Muscle of leg (tissue), 11 donors: ENCODE measurements around the gene RREB1. TPM values are rescaled to one million over a fixed set of nuclear protein-coding genes. Genes with fewer than 3 reads are reported as not detected.

Source experiments
- DNase-seq: peaks from one replicate; pipeline ENCODE4 v3.0.0; 2013
- H3K27ac ChIP-seq: one replicate; pipeline ENCODE4 v1.5.1; 2013; ENCODE audit warnings: mild to moderate bottlenecking, low read length, control low read depth
- H3K27me3 ChIP-seq: one replicate; pipeline ENCODE4 v1.6.1; 2013; ENCODE audit warnings: low read length; ENCODE audit not compliant: control insufficient read depth, insufficient read depth
- H3K36me3 ChIP-seq: one replicate; pipeline ENCODE4 v1.6.1; 2013; ENCODE audit warnings: low read length; ENCODE audit not compliant: control insufficient read depth, insufficient read depth
- H3K4me1 ChIP-seq: one replicate; pipeline ENCODE4 v1.6.1; 2013; ENCODE audit warnings: low read length; ENCODE audit not compliant: control insufficient read depth, insufficient read depth
- H3K4me3 ChIP-seq: one replicate; pipeline ENCODE4 v1.5.1; 2013; ENCODE audit warnings: low read length, control low read depth
- H3K9me3 ChIP-seq: replicated peaks from 2 replicates; pipeline ENCODE4 v1.6.1; 2013; ENCODE audit warnings: low read depth, low read length; ENCODE audit not compliant: control insufficient read depth
- WGBS: methylation state at CpG from one replicate; pipeline ENCODE4 v1.1.5; 2013; ENCODE audit warnings: missing lambda C conversion rate; ENCODE audit not compliant: insufficient coverage; 5-methylcytosine and 5-hydroxymethylcytosine counted together
- polyA plus RNA-seq, 8 donors: library from polyadenylated mRNA; unstranded; fragments of 120-200 nt; gene quantifications; one replicate each; pipeline versions ENCODE4 v1.2.1 to v1.2.3, GENCODE V29; 2013; ENCODE audit warnings: inconsistent platforms in 1 of 8, low replicate concordance in 1 of 8; ENCODE audit not compliant: insufficient read length in 8 of 8, insufficient read depth in 1 of 8
- total RNA-seq: library from RNA; stranded (reverse); fragments of 120-200 nt; gene quantifications from one replicate; pipeline ENCODE4 v1.2.4, GENCODE V29; 2013

RREB1 gene
- total and polyA plus RNA-seq, 9 donors, result 12.2 to 21.4 (median 19.0) TPM

- Histone ChIP-seq H3K4me3 (no peak overlapping the region), H3K9me3 (no peaks in the 10 kb centered on the region), H3K4me1 (peaks cover 67% of the 10 kb centered on the region), H3K27ac (peak overlapping the region; percentile 63), H3K27me3 (no peaks in the 10 kb centered on the region), H3K36me3 (peaks cover 3% of the 10 kb centered on the region)
- 79% methylated on average over 3 of the region's 7 CpGs for WGBS
- DNase-seq, result peak; percentile 49
Observed at GRCh38 chr6:7172649-7173048, 64.9 kb downstream of the RREB1 start.

GRCh38 chr6:7173843-7174503, 66.2 kb downstream of the RREB1 start:
- no peak for DNase-seq
- peaks cover 8% of the 10 kb centered on the region for H3K36me3 ChIP-seq
- peaks cover 60% of the 10 kb centered on the region for H3K4me1 ChIP-seq
- H3K27me3 ChIP-seq, result no peaks in the 10 kb centered on the region
- H3K4me3 ChIP-seq, result no peak overlapping the region
- 47% methylated on average over 5 of the region's 9 CpGs for WGBS
- H3K9me3 ChIP-seq, result no peaks in the 10 kb centered on the region
- no peak overlapping the region for H3K27ac ChIP-seq

- 26% methylated on average over 4 of the region's 5 CpGs for WGBS
- H3K4me1 ChIP-seq, result peaks cover 45% of the 10 kb centered on the region
- no peak overlapping the region for H3K27ac ChIP-seq
- peaks cover 16% of the 10 kb centered on the region for H3K36me3 ChIP-seq
- H3K4me3 ChIP-seq, result no peak overlapping the region
- no peaks in the 10 kb centered on the region for H3K9me3 ChIP-seq
- no peak for DNase-seq
- no peaks in the 10 kb centered on the region for H3K27me3 ChIP-seq
Observed at GRCh38 chr6:7175462-7175861, 67.7 kb downstream of the RREB1 start.

- H3K9me3 ChIP-seq, result no peaks in the 10 kb centered on the region
- no peak for DNase-seq
- H3K4me3 ChIP-seq, result no peak overlapping the region
- H3K36me3 ChIP-seq, result peaks cover 23% of the 10 kb centered on the region
- 37% methylated on average over 4 of the region's 5 CpGs for WGBS
- no peaks in the 10 kb centered on the region for H3K27me3 ChIP-seq
- H3K27ac ChIP-seq, result no peak overlapping the region
- H3K4me1 ChIP-seq, result peaks cover 38% of the 10 kb centered on the region
Observed at GRCh38 chr6:7176208-7176607, 68.4 kb downstream of the RREB1 start.

- no peak for DNase-seq
- Histone ChIP-seq H3K4me1 (peaks cover 19% of the 10 kb centered on the region), H3K36me3 (peaks cover 39% of the 10 kb centered on the region)
Observed at GRCh38 chr6:7178280-7178679, 70.5 kb downstream of the RREB1 start.

GRCh38 chr6:7180751-7181150, 73.0 kb downstream of the RREB1 start:
- Histone ChIP-seq H3K4me1 (peaks cover 4% of the 10 kb centered on the region), H3K27ac (no peak overlapping the region), H3K27me3 (no peaks in the 10 kb centered on the region), H3K9me3 (no peaks in the 10 kb centered on the region), H3K4me3 (no peak overlapping the region), H3K36me3 (peaks cover 55% of the 10 kb centered on the region)
- 92% methylated on average over 3 of the region's 4 CpGs for WGBS
- DNase-seq, result no peak

More at GRCh38 chr6:7178280-7178679, 70.5 kb downstream of the RREB1 start:
- WGBS, result 50% methylated on average over 1 of the region's 4 CpGs
- Histone ChIP-seq H3K27ac (no peak overlapping the region), H3K27me3 (no peaks in the 10 kb centered on the region), H3K4me3 (no peak overlapping the region), H3K9me3 (no peaks in the 10 kb centered on the region)

GRCh38 chr6:7183707-7184106, 75.9 kb downstream of the RREB1 start:
- no peak for DNase-seq
- Histone ChIP-seq H3K9me3 (no peaks in the 10 kb centered on the region), H3K36me3 (peaks cover 68% of the 10 kb centered on the region), H3K4me1 (no peaks in the 10 kb centered on the region), H3K4me3 (no peak overlapping the region), H3K27me3 (no peaks in the 10 kb centered on the region), H3K27ac (no peak overlapping the region)
- 80% methylated on average over 1 of the region's 3 CpGs for WGBS

GRCh38 chr6:7184502-7184901, 76.7 kb downstream of the RREB1 start:
- Histone ChIP-seq H3K27ac (no peak overlapping the region), H3K9me3 (no peaks in the 10 kb centered on the region), H3K36me3 (peaks cover 73% of the 10 kb centered on the region), H3K27me3 (no peaks in the 10 kb centered on the region), H3K4me3 (no peak overlapping the region), H3K4me1 (no peaks in the 10 kb centered on the region)
- no peak for DNase-seq
- WGBS, result no CpG with 5 or more reads among the region's 1 CpG

GRCh38 chr6:7185561-7185960, 77.8 kb downstream of the RREB1 start:
- peaks cover 69% of the 10 kb centered on the region for H3K36me3 ChIP-seq
- WGBS, result 100% methylated on average over 1 of the region's 4 CpGs

GRCh38 chr6:7188492-7188891, 80.7 kb downstream of the RREB1 start:
- Histone ChIP-seq H3K27me3 (no peaks in the 10 kb centered on the region), H3K27ac (peak overlapping the region; percentile 21), H3K4me1 (no peaks in the 10 kb centered on the region), H3K4me3 (no peak overlapping the region), H3K36me3 (peaks cover 49% of the 10 kb centered on the region), H3K9me3 (no peaks in the 10 kb centered on the region)
- 70% methylated on average over 2 of the region's 5 CpGs for WGBS
- peak; percentile 75 for DNase-seq

More at GRCh38 chr6:7185561-7185960, 77.8 kb downstream of the RREB1 start:
- no peaks in the 10 kb centered on the region for H3K9me3 ChIP-seq
- no peaks in the 10 kb centered on the region for H3K4me1 ChIP-seq
- H3K27ac ChIP-seq, result no peak overlapping the region
- no peak overlapping the region for H3K4me3 ChIP-seq
- DNase-seq, result no peak
- no peaks in the 10 kb centered on the region for H3K27me3 ChIP-seq
